GM23248 (cell line): Measurements from ENCODE around the gene QSOX2.

Experiments
- EZH2 ChIP-seq: fragments of 200-600 bp; sonication (generic); IDR thresholded peaks from 2 replicates; pipeline ENCODE4 v1.6.1; 2018; ENCODE audit warnings: antibody characterized with exemption, mild to moderate bottlenecking; ENCODE audit not compliant: insufficient read depth, poor library complexity, severe bottlenecking
- EZH2phosphoT487 ChIP-seq: fragments of 200-600 bp; sonication (generic); IDR thresholded peaks from 2 replicates; pipeline ENCODE4 v1.6.1; 2018; ENCODE audit warnings: antibody characterized with exemption, moderate library complexity, mild to moderate bottlenecking, low read depth; ENCODE audit not compliant: insufficient read depth

DNA sequence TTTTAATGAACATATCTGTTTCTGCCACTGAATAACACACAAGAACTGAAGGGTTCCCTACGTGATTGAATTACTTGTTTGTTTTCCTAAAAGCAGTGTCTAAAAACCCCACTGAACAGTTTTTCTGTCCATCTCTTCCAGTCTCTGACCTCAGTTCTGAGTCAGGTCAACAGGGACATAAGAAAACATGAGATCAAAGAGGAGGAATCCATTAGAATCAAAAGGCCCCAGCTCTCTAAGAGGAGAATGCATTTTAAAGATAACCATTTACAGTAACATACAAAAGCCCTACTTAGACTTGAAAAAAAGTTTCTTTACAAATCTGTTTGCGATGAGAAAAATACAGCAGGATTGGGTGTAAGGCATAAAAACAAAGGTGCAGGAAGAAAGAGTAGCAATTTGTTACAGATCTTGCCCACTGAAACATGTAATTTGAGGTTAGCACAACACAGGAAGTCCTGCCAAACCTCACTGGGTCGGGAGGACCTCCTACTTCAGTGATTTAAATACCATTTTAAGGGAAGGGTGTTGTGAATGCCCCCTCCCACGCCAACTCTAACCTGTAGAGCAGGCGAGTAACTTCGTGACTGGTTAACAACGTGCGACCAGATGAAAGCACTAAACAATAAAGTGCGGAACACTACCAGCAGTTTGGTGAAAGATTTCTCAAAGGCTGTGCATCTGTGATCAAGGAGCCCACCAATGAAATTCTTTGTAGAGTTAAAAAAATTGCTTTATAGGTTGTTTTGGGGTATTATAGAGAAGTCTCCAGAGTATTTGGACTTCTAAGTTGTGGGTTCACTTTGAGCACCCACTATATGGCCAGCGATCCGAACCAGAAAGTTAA, 1.3 kb downstream of the QSOX2 start:
- TF ChIP-seq EZH2phosphoT487 (no peak), EZH2 (no peak)
